ENCODE data around the gene RAB32. TPM values are rescaled to one million over a fixed set of nuclear protein-coding genes. Genes with fewer than 3 reads are reported as not detected.

RAB32 gene
- total RNA-seq, 1 donor from 2014 or later, result 76.8 TPM

DNA sequence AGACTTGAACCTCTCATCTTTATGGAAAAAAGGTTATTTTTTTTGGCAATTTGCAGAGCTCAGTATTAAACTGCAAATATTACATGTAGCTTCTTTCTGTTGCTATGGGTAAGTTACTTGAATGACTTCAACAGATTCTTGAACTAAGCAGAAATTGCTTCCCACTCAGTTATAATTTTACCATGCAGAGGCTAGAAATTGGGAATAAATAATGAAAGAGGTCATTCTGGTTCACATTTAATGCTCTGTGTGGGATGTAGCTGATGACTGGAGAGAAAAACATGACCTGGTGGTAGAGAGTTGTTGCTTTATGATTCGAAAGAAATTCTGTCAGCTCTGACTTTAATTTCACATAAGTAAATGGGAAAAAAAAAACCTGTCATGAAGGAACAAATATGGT, 38.3 kb downstream of the RAB32 start:
- DNase-seq (ENCODE audit: extremely low read depth, low read depth, low spot score), result no peak

DNA sequence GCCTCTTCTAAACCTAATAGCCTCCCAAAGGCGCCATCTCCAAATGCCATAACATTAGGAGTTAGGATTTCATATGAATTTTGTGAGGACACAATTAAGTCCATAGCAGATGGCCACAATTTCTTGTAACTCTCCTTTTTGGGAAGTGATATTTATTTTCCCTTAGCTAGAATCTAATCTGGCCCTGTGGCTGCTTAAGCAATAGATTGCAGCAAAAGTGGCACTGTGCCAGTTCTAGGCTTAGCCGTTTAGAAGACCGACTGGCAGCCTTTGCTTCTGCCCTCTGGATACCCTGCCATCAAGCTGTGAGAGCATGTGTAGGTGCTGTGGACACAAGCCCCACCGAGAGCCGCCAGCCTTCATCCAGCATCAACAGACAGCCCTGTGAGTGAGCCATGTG, 39.2 kb downstream of the RAB32 start:
- DNase-seq (ENCODE audit: extremely low read depth, low read depth, low spot score), result no peak

DNA sequence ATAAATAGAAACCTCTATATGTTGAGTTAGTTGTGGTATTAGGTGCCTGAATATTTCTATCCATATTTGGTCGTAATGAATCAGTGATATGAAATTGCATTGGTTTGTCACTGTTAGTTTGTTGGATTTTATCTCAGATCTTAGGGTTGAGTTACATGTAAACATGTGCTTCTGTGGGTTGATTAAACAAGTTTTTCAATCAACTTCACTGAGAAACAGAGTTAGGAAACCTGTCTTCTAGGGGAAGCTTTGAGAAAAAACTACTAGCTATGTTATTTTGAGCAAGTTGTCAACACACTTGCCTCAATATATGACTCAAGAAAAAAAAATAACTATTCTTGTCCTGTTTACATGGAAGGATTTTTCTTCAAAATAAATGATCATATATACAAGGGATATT, 40.3 kb downstream of the RAB32 start:
- DNase-seq (ENCODE audit: extremely low read depth, low read depth, low spot score), result no peak

DNA sequence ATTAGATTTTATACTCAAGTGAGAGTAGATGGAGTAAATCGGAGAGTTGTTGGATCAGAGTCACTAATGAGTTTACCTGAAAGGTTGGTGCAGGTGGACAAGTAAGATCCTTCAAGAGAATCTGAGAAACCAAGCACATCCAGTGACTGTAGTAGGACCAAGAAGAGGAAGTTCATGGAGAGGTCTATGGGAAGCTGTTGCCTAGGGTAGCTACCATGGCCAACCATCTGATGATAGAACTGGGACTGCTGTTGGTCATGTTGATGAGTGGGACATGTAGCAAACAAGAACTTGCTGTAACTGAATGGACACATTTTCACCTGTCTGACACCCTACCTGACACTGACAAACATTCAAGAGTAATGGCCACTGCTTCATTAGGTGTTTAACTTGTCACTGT, 43.8 kb downstream of the RAB32 start:
- no peak for DNase-seq (ENCODE audit: extremely low read depth, low read depth, low spot score)

DNA sequence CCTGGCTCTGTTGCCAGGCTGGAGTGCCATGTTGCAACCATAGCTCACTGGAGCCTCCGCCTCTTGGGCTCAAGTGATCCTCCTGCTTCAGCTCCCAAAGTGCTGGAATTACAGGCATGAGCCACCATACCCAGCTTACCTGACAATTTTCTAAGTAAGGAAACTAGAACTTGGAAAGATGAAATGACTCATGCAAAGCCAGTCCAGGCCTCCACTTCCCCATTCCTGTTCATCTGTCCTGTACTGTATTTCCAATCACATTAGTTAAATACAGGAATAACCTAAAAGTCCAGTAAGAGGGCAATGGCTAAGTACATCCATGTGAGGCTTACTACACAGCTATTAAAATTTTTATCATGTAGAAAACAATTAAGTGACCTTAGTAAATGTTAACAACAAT, 46.9 kb downstream of the RAB32 start:
- no peak for DNase-seq (ENCODE audit: extremely low read depth, low read depth, low spot score)

DNA sequence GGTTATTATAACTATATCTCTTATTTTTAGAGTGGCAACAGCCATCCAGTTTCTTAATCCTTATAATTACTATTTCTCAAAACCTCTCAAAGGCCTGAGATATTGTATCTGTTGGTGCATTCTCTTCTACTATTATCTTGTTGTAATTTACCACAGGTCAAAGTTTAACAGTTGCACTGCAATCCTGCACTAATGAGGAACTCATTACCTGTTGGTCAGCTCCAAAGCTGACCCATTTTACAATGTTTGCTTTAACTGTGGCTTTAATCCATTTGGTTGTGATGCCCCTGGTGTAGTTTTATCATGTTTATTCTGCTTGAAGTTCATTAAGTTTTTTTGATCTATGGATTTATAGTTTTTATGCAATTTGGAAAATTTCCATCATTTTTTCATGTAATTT, 48.8 kb downstream of the RAB32 start:
- DNase-seq (ENCODE audit: extremely low read depth, low read depth, low spot score), result no peak

DNA sequence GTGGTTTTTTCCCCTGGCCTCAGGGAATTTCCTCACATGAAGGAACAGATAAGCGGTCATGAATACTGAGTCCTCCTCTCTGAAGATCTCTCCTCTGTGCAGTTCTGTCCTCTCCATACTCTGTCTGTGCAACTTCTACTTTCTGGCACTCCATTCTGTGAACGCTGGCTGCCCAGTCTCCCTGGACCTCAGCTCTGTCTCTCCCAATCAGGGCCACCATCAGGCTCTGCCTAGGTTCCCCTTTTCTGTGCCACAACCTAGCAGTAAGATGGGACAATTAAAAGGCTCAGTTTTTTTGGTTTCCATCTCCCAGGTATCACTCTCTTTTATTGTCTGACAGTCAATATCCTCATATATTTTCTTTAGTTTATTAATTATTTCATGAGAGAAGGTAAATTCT, 50.4 kb downstream of the RAB32 start:
- DNase-seq (ENCODE audit: extremely low read depth, low read depth, low spot score), result no peak

DNA sequence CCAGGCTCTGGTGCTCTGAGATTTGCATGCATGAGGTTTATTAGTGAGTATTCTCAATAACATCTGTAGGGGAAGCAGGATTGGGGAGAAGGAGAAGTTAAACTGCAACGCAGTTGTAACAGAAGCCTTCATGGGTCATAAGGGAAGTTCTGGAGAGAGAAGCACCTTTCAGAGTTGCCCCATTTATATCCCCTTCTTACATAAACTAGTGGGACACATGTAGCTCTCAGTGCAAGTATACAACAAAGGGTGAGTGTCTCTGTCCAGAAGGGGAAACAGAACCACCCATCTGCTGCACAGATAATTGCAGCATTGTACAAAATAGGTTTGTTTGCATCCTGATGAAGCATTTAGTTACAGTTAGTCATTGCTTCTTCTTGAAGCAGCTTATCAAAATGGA, 50.9 kb downstream of the RAB32 start:
- no peak for DNase-seq (ENCODE audit: extremely low read depth, low read depth, low spot score)

DNA sequence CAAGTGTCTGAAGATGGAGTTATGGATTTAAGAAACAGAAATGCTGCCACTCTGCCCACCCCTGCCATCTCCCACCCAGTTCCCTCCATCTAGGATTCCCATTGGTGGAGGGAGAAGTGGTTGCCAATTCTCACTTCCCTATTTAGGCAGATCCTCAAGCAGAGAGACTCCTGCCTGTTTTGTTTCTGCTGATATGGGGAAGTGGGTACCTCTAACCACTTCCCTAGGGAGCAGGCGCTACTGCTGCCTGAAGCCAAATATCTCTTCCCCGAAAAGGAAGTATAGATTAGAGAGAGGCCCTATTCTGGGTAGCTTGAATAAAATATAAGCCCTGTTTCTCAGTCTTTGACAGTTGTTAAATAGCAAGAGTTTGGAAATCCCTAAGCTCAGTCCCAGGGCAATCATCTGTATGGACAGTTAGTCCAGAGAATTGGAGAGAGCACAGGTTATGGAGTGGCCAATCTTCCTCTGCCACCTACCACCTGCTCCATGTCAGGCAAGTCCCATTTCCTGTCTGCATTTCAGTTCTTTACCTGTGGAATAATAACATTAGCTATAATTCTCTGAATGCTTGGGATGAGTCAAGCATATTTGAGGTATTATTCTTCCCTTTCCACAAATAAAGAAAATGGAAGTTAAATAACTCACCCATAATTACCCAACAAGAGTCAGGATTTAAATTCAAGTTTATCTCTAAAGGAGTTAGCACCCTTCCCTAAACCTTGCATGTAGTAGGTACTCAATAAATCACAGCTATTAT, 52.5 kb downstream of the RAB32 start:
- no peak for DNase-seq (ENCODE audit: extremely low read depth, low read depth, low spot score)

DNA sequence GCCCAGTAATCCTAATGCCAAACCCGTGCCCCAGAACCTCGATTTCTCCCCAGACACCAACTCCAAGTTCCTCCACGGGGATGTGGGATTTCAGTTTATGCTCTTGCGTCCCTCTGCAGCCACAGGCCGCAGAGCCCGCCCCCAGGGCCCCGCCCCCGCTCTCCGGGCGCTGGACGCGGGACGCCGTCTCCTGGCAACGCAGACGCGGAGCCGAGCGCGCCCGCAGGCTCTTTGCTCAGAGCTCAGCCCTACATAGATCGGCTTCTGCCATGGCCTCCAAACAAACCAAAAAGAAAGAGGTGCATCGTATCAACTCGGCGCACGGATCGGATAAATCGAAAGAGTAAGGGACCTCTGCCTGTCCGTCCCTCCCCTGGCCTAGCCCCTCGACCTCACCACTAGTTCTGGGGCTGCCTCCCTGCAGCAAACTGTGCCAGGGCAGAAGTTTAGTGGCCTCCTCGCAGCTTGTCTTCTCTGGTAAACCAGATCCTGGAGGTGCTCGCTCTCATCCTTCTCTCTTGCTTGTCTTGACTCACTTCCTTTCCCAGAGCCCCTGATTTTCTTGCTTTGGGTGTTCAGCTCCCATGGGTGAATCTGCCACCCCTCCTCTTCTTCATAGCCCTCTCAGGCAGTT, 55.3 kb downstream of the RAB32 start, which contains the start of gene ADGB:
Gene ADGB, plus strand, starts transcription at position 201 of the 634 bp plus-strand sequence. Its CDS starts 69 bp downstream, at position 270.
- DNase-seq (ENCODE audit: extremely low read depth, low read depth, low spot score), result no peak

DNA sequence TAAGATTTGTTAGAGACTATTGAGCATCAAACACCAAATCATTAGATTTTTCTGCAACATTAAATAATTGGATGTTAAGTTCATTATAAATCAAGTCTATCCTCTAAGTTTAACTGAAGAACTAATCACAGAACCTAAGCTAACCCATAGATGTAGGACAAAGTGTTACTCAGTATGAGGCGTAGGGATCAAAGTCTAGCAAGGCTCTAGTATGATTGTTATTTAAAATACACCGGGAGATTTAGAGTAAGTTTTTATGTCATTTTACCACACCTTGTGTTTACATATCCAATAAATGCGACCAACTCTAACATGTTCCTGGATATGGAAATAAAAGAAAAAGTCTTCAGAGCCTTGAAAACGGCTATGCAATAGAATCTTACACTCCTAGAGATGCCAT, 57.7 kb downstream of the RAB32 start:
- no peak for DNase-seq (ENCODE audit: extremely low read depth, low read depth, low spot score)

DNA sequence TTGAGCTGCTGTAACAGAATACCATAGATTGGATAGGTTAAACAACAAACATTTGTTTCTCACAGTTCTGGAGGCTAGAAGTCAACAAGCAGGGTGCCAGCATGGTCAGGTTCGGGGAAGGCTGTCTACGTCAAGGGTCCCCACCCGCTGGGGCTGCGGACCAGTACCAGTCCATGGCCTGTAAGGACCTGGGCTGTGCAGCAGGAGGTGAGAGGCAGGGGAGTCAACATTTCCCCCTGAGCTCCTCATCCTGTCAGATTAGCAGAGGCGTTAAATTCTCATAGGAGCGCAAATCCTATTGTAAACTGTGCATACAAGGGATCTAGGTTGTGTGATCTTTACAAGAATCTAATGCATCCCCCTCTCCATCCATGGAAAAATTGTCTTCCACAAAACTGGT, 58.9 kb downstream of the RAB32 start:
- no peak for DNase-seq (ENCODE audit: extremely low read depth, low read depth, low spot score)

Other genes starting within 250 kb of the RAB32 start
- not detected in 2 replicates for gene ADGB, start 55.1 kb downstream of the RAB32 start, total RNA-seq

Measured in glomerular endothelial cell (primary cell).